ENCODE results near the gene SERAC1.
A peak's percentile ranks its signal among the peaks of the same experiment; 100 is the strongest.

Gene SERAC1

GRCh38 chr6:158073776-158074175, 94.3 kb downstream of the SERAC1 start:
- no peak for ATAC-seq
- TF ChIP-seq ARNTL (CRISPR knock-in tag; IDR thresholded peaks at IDR 0.05; ENCODE audit: borderline replicate concordance, low read depth): no peak
- TF ChIP-seq ZNF70 (CRISPR knock-in tag; IDR thresholded peaks at IDR 0.05): no peak
- no peak for TF ChIP-seq PPARA (CRISPR knock-in tag; IDR thresholded peaks at IDR 0.05; ENCODE audit: borderline replicate concordance)
- no peak for TF ChIP-seq CREB5 (CRISPR knock-in tag; IDR thresholded peaks at IDR 0.05; ENCODE audit: low read depth)
- no peak for TF ChIP-seq SNAI2 (CRISPR knock-in tag; IDR thresholded peaks at IDR 0.05)
- TF ChIP-seq, protein P1, sequence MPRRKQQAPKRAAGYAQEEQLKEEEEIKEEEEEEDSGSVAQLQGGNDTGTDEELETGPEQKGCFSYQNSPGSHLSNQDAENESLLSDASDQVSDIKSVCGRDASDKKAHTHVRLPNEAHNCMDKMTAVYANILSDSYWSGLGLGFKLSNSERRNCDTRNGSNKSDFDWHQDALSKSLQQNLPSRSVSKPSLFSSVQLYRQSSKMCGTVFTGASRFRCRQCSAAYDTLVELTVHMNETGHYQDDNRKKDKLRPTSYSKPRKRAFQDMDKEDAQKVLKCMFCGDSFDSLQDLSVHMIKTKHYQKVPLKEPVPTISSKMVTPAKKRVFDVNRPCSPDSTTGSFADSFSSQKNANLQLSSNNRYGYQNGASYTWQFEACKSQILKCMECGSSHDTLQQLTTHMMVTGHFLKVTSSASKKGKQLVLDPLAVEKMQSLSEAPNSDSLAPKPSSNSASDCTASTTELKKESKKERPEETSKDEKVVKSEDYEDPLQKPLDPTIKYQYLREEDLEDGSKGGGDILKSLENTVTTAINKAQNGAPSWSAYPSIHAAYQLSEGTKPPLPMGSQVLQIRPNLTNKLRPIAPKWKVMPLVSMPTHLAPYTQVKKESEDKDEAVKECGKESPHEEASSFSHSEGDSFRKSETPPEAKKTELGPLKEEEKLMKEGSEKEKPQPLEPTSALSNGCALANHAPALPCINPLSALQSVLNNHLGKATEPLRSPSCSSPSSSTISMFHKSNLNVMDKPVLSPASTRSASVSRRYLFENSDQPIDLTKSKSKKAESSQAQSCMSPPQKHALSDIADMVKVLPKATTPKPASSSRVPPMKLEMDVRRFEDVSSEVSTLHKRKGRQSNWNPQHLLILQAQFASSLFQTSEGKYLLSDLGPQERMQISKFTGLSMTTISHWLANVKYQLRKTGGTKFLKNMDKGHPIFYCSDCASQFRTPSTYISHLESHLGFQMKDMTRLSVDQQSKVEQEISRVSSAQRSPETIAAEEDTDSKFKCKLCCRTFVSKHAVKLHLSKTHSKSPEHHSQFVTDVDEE (CRISPR knock-in tag; IDR thresholded peaks at IDR 0.05): no peak
- TF ChIP-seq GLIS3 (CRISPR knock-in tag; IDR thresholded peaks at IDR 0.05): no peak
- TF ChIP-seq ZFP30 (CRISPR knock-in tag; IDR thresholded peaks at IDR 0.05): no peak
- no peak for TF ChIP-seq ESRRG (CRISPR knock-in tag; IDR thresholded peaks at IDR 0.05)
- TF ChIP-seq BACH2 (CRISPR knock-in tag; IDR thresholded peaks at IDR 0.05; ENCODE audit: borderline replicate concordance): no peak
- no peak for TF ChIP-seq ZNF565 (CRISPR knock-in tag; conservative IDR thresholded peaks at IDR 0.05; ENCODE audit: low read depth)
- no peak for TF ChIP-seq RARB (CRISPR knock-in tag; IDR thresholded peaks at IDR 0.05)
- TF ChIP-seq PATZ1 (CRISPR knock-in tag; IDR thresholded peaks at IDR 0.05; ENCODE audit: borderline replicate concordance): no peak
- no peak for TF ChIP-seq ZC3H10 (CRISPR knock-in tag; IDR thresholded peaks at IDR 0.05)
- TF ChIP-seq, protein P2, sequence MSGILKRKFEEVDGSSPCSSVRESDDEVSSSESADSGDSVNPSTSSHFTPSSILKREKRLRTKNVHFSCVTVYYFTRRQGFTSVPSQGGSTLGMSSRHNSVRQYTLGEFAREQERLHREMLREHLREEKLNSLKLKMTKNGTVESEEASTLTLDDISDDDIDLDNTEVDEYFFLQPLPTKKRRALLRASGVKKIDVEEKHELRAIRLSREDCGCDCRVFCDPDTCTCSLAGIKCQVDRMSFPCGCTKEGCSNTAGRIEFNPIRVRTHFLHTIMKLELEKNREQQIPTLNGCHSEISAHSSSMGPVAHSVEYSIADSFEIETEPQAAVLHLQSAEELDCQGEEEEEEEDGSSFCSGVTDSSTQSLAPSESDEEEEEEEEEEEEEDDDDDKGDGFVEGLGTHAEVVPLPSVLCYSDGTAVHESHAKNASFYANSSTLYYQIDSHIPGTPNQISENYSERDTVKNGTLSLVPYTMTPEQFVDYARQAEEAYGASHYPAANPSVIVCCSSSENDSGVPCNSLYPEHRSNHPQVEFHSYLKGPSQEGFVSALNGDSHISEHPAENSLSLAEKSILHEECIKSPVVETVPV (CRISPR knock-in tag; IDR thresholded peaks at IDR 0.05): no peak
- TF ChIP-seq OSR1 (CRISPR knock-in tag; IDR thresholded peaks at IDR 0.05): no peak
- no peak for TF ChIP-seq ZFP3 (CRISPR knock-in tag; IDR thresholded peaks at IDR 0.05)
- no peak for TF ChIP-seq POU6F1 (CRISPR knock-in tag; IDR thresholded peaks at IDR 0.05; ENCODE audit: borderline replicate concordance, low read depth)

DNA sequence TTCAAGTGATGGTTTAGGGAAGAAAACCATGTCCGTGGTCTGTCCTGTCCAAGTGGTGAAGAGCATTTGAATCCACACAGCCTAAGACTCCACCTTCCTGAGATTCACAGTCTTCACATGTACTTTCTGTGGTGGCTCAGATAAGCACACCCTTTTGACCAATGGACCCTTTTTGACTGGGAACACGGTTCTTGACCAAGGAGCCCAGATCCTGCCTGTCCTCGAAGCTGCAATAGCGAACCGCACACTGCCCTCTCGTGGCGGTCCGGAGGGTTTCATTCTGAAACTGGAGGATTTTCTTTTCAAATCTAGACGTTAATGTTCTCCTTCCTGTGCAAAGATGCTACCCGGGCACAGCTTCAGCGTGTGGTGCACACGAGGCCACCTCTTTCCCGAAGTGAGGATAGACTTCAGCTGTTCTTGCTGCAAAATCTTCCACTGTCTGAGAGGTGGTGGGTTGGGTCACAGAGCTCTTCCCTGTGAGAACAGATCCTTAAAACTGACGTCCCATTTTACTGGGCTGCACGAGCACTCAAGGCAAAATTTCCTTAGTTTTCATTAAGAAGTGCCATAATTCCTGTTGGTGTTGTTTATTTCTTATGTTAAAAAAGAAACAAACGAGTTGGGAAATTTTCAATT, 95.9 kb downstream of the SERAC1 start:
- TF ChIP-seq BACH2 (CRISPR knock-in tag; IDR thresholded peaks at IDR 0.05; ENCODE audit: borderline replicate concordance): no peak
- no peak for TF ChIP-seq ARNTL (CRISPR knock-in tag; IDR thresholded peaks at IDR 0.05; ENCODE audit: borderline replicate concordance, low read depth)
- no peak for TF ChIP-seq CSDC2 (CRISPR knock-in tag; IDR thresholded peaks at IDR 0.05)
- peak; percentile 75 for ATAC-seq

GRCh38 chr6:158071121-158072082, 96.7 kb downstream of the SERAC1 start:
- peak; percentile 5; the same call in 1 of the 3 replicates for ATAC-seq
- TF ChIP-seq ZFP3 (CRISPR knock-in tag; IDR thresholded peaks at IDR 0.05): no peak
- TF ChIP-seq ZC3H10 (CRISPR knock-in tag; IDR thresholded peaks at IDR 0.05): no peak
- no peak for TF ChIP-seq SNAI2 (CRISPR knock-in tag; IDR thresholded peaks at IDR 0.05)
- TF ChIP-seq TCF4 (CRISPR knock-in tag; IDR thresholded peaks at IDR 0.05; ENCODE audit: borderline replicate concordance): no peak
- TF ChIP-seq POU6F1 (CRISPR knock-in tag; IDR thresholded peaks at IDR 0.05; ENCODE audit: borderline replicate concordance, low read depth): no peak
- TF ChIP-seq, protein P1 (CRISPR knock-in tag; IDR thresholded peaks at IDR 0.05): no peak
- TF ChIP-seq ARNTL (CRISPR knock-in tag; IDR thresholded peaks at IDR 0.05; ENCODE audit: borderline replicate concordance, low read depth): no peak
- no peak for TF ChIP-seq ZNF8 (CRISPR knock-in tag; IDR thresholded peaks at IDR 0.05)
- TF ChIP-seq GLIS3 (CRISPR knock-in tag; IDR thresholded peaks at IDR 0.05): no peak
- no peak for TF ChIP-seq PPARA (CRISPR knock-in tag; IDR thresholded peaks at IDR 0.05; ENCODE audit: borderline replicate concordance)
- TF ChIP-seq BACH2 (CRISPR knock-in tag; IDR thresholded peaks at IDR 0.05; ENCODE audit: borderline replicate concordance): no peak
